SW480 (cell line): ENCODE data around the gene BNC2.

Experiments
- DNase-seq: peaks from one replicate; pipeline ENCODE4 v3.0.0-alpha.2; 2016; ENCODE audit warnings: low spot score

Gene BNC2

DNA sequence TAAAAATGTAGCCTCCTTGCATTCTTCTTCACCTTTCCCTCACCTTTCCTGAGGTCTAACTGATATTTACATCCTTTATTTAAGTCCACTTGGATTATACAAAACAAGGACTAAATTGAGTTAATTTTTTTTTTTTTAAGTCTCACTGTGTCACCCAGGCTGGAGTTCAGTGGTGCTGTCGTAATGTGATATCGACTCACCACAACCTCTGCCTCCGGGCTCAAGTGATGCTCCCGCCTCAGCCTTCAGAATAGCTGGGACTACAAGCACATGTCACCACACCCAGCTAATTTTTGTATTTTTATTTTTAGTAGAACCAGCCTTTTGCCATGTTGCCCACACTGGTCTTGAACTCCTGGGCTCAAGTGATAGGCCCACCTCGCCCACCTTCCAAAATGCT is 195.3 kb downstream of the BNC2 start:
- DNase-seq = no peak

DNA sequence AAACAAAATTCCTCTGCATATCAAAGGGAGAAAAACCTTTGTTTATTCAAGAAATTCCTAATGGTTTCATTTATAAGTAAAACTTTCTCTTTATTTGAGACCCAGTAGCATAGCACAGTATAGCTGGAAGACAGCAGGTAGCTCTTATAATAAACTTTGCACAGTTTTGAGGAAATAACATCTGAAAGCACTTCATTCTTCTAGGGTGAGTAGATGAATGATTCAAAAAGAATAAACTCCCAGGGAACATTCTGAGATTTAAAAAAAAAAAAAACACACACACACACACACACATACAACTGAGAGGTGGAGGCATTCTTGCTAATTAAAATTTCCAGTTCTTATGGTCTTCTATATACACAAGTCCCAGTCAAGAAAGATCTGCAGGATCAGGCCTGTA is 197.3 kb downstream of the BNC2 start:
- DNase-seq = no peak

DNA sequence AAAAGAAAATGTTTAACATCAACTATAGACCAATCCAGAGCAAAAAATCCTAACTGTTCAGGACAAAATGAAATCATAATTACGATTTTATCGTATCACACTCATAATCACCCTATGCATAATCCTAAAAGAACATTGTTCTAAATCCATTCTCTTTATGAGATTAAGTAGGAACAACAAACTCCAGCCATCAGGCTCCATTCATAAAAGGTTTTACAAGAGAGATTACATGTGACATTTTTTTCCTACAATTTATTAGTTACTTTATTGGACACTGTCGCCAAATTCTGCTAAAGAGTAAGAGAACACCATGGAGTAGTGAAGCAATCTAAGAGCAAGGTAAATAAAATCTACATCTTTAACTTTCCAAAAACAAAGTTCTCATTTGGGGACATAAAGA is 198.0 kb downstream of the BNC2 start:
- DNase-seq = no peak

DNA sequence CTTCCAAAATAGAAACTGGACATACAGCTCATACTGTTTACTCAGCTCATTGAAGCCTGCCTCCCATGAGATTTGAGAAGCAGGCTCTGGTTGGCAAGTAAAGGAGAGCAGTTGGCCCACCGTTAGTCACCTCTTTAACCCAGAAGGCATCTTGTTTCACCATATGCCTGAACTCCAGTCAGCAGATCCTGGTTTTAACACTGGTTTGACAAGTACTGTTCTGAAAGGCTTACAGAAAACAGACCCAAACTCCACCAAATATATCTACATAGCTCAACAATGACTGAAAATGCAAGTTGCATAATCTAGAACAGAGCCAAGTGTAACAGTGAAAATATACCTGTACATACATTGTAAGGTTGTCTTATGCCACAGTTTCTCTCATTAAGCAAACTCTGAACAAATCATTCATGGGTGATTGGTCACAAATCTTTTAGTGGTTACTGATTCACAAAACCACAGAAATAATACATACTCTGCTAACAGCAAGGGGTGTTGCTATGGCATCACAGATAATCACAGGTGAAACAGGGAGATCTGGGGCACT is 198.8 kb downstream of the BNC2 start:
- peak; percentile 7 for DNase-seq

DNA sequence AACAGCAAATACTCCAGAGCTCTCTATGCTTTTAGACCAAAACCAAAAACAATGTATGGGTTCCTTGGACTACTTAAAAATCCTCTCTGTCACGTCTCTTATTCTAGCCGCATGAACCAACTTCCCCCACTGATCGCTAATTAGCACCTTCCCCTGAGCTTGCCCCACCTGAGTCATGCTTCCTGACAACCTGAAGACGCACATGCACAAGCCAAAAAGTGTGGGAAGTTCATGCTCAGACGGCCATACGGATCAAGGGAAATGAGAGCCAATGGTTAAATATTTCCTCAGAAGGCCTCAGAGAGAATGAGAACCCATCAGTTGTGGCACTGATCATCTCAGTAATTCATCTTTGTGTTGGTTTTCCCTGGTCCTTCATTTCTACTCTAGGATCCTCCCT is 199.7 kb downstream of the BNC2 start:
- no peak for DNase-seq

DNA sequence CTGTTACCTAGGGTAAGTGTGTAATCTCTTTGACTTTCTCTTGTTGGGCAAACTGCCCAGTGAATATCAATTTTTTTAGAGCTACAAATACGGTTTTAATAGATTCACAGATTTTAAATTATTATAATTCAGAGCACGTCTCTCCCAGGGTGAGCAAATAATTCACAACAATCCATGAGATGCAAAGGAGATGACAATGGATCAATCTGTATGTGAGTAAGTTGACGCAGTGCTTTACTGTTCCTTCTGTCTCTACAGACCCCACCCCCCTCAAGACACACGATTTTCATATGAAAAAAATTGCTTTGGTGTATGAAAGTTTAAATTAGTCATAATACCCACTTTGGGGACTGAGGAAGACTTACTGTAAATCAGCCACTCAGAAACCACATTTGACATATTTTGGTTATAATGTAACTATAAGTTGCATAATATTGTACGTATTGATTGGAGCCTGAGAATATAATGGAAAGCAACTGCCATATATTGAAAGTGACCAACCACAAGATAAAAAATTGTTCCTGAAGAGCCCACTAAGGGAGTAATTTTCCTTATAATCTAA is 201.7 kb downstream of the BNC2 start:
- DNase-seq = no peak

DNA sequence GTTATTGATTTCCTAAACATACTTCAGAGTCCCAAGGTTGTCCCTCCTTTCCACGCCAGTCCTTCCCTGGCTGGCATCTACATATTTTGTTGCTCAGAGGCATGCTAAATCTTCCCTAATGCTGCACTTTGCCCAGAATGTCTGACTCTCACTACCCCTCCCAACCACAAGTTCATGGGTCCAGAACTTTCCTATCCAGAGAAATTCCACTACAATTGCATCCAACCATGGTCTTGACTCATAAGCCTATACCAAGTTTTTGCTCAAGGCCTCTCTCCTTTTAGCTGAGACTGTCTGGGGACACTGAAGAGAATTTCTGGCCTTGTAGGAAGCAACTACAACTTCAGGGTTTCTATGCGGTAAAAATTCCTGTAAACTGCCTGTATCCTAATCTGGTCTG is 206.3 kb downstream of the BNC2 start:
- no peak for DNase-seq

DNA sequence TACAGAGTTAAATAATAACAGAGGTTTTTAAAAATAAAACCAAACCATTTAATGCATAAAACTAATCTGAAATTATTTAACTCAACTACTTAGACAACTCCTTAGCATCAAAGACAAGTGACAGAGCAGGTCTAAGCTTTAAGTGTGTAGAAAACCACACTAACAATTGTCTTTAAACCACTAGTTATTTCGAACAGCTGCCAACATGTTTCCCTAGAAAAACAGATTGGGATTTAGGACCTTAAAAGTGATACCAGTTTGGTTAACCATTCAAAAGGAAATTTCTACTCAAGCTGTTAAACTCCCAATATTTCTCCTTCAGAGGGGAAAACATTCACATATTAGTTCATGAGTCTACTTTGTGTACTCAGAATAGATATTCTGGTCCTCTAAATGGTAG is 208.7 kb downstream of the BNC2 start:
- DNase-seq = no peak

DNA sequence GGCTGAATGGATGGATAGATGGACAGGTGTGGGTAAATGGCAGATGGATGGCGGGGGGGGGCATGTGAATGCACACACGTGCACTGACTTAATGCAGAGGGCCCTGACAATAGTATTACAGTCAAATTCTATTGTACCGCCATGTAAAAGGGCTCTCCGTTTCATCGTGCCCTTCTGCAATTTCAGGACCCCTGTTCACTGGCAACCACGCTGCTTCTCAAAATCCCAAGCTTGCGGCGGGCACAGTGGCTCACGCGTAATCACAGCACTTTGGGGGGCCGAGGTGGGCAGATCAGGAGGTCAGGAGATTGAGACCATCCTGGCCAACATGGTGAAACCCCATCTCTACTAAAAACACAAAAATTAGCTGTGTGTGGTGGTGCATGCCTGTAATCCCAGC is 211.4 kb downstream of the BNC2 start:
- no peak for DNase-seq

DNA sequence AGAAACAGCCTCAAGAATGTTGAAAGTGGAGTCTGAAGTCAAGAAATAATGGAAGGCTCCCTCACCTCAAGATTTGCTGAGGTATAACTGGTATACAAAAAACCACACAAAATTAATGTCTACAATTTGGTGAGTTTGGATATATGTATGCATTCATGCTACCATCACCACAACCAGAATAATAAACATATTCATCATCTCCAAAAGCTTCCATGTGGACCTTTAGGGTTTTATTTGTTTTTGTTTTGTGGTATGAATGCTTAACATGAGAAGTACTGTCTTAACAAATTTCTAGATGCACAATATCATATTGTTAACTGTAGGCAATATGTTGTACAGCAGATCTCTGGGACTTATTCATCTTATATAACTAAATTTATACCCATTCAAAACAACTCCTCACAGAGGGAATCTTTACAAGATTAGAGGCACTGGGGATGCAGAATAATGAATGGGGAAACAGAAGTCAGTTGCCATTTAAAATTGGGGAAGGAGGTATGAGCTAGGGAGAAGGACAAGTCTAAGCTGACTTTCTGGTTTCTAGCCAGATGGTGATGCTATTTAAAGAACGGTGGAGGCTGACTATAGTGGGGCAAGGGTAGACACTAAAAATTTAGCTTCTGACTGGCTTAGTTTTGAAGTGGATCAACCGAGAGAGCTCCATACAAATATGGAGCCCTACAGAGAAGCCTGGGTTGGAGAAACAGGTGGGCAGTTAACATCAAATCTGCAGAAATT is 213.9 kb downstream of the BNC2 start:
- DNase-seq = no peak

DNA sequence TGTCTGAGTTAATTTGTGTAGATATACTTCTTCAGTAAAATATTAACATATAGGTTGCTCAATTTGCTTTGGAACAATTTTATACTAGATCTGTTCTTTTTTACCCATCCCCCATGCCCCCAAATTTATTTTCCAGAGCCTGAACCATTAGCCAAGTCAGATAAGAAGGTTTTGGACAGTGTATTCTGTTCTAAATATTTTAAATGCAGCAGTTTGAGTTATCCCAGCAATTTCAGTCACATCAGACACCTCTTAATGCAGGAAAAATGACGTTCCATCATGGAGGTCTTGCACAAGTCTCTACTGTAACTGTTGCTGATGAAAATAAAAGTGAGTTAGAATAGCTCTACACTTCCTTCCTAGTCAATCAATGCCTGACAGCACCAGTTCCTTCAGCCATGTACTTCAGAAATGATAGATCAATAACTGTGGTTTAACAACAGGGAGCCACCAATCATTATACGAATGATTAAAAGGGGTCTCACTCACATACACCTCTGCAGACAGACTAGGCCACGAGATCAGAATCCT is 215.8 kb downstream of the BNC2 start:
- no peak for DNase-seq

DNA sequence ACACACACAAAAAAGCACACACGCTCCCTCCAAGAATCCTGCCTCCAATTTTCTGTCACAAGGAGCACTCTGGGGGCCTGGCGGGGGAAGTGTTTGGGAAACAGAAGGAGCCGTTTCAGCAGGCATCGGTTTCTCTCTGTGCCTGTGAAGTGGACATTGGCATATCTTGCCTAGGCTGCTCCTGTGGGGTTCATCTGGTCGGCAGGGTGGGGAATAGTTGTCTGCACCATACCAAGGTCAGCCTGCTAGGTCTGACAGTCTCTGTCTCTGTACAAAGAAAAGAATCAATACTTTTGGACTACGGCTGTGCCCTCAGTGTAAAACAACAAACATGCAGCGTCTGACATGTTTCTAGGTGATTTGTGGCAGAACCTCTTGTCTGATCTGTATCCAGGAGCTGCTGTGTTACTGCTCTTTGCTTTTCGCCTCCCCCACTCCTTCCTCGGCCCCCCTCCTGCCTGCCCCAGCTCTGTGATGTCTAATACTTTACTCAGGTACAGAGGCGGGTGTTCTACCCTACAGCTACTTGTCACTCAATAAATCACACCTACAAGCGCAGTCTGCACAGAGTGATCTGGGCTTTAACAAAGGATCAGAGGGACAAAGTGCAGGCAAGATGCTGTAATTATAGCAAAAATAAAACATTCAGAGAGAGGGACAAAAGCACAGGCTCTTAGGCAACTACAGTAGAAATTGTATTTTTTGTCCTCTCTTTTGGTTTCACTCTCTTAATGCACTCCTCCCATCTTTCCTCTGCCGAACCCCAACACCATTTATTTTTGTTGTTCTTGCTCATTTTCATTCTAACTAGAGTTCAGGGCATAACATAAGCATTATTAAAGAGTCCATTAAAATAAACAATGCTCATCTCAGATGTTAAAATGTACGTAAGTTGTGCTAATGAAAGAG is 216.7 kb downstream of the BNC2 start:
- DNase-seq = no peak

DNA sequence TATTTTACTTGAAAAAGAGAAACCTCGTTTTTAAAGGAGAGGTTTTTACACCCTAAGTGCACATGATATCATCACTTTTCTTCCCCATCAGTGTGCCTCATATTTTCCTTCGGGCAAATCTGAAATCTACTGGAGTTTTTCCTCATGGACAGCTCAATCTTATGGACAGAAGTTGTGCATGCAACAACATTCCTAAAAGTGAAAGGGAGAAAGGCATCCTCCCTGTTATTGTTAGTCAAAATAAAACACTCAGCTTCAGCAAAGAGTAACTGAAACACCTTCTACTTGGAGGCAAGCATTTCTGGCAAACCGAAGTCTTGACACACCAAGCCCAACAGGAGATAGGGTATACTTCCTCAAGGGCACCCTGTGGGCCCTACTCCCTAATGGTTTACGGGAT is 217.9 kb downstream of the BNC2 start:
- DNase-seq = no peak

DNA sequence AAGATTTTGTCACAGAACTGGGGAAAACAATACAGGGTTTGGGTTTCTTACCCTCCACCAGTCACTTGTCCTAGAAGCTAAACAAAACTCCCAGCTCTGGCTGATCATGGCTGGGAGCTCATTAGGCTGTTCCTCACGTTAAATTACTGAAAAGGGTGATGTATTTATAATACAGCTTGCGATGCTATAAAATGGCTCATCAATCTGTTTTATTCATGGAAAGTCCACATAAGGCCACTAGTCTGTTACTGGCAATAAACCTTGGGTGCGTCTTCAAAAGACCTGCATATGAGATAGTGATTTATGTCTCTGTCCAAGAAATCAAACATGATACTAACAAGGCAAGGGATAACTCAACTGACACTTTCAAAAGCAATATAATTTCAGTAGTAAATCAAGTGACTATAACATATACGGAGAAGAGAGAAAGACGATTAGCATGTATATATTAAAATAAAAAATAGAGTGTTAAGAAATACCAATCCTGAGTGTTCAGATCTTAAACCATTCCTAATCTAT is 219.0 kb downstream of the BNC2 start:
- no peak for DNase-seq

DNA sequence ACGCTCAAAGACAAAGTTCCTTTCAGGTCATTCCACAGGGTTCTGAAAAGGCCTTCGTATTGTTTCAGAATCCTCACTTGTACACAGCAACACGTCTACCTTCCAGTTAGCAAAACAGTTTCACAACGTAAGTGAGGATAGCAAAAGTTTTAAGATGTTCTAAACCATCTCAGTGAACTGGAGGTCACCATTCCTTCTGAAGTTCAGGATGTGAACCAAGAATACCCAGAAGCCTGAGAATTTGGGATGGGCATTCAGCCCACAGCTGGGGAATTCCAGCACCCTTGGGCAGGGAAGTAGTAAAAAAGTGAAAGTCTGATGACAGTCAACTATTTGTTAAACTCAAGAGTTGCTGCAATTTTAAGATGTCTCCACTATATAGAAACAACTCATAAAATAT is 224.5 kb downstream of the BNC2 start:
- DNase-seq = no peak

DNA sequence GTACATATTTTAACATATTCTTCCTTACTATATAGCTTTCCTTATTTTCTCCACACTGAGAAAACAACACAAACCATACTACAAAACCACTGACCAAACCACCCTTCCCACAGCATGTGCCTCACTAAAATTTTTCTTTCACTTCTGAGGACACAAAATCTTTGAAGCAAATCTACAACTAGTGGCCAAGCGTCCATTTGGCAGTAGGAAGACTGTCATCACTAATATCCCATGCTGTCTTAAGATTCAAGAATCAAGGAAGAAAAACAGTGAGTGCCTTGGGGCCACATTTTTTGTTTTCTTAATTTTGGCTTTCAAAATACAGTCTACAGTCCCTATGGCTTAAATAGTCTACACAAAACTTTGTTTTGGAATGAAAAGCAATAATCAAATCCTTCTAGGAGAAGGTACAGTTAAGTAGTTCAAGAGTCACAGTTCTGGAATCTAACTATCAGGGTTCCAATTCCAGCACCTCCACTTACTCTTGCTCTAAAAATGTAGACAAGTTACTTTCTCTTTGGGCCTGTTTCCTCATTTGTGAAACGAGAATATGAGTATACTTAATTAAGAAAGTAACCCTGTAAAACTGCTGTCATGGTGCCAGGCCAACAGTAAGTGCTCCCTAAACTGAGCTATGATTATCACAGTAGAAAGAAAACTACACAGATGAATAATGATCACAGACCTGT is 227.9 kb downstream of the BNC2 start:
- no peak for DNase-seq

DNA sequence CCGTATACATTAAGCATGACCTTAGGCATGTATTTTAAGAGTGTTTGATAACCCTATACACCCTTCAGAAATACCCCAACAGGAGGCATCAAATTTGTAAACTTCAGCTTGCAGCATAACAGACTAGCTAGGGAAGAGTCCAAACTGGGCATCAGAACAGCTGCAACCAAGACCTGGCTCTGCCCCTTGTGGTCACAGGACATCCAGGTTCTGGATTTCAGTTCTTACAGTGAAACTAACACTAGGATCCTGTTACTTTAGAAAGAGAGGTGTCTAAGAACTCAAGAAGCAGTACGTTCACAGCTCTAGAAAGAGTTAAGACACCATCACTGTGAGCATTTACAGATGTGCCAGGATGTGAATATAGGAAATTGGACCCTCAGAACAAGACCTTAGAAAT is 229.8 kb downstream of the BNC2 start:
- DNase-seq = no peak

DNA sequence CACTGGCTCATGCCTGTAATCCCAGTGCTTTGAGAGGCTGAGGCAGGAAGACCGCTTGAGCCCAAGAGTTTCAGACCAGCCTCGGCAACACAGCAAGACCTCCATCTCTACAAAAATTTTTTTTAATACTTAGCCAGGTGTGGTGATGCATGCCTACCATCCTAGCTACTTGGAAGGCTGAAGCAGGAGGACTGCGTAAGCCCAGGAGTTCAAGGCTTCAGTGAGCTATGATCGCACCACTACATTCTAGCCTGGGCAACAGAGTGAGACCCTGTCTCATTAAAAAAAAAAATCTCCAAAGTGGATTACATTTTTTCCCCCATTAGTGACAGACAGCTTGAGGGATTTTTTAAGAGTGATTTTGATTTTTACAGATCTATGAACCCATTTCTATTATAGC is 230.8 kb downstream of the BNC2 start:
- DNase-seq = no peak

DNA sequence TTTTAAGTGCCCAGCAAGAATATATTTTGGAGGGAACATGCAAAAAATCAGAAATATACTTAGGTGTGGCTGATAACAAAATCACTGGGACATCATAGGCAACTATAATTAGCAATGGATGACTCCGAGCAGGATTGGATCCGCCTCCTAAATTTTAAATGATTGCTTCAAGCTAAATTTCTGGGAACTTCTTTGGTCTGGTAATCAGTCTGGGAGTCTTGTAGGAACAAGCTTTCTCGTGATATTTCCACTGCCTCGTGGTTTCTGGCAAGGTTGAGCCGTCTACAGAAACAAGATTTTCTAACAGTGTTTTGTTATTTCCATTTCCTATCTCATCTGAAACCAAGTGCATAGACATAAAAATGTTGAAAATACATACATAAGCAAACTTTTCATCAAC is 232.6 kb downstream of the BNC2 start:
- no peak for DNase-seq

DNA sequence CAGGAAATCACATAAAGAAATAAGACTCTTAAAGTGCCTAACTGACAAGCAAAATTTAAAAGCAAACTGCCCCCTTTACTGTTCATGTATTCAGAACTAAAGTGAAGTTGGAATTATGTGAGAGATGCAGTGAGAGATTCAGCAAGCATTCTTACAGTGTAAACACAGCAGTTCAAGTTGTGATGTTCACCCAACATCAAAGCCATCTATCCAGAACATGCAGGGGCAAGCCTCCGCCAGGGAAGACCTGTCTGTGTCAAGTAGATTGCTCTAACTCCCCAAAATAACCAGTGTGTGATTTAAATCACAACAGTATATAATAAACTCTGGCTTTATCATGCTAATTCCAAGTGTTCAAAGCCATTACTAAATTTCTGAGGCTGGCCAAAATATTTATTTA is 233.3 kb downstream of the BNC2 start:
- DNase-seq = peak; percentile 8

DNA sequence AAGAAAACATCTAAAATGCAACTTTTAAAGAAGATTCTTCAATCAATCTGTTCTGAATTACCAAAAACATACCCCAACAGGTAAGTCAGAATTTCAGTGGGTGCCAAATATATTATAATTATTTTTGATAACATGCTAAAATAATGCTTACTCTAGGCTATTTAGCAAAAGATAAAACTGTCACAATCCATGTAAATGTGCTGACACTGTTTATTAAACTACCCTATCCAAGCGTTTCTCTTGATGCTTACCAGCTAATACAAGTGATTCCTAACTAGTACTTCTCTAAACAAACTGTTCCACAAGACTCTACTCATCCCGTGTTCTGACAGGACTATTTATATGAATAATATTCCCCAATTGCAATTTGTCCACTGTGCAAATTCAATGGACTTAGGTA is 236.7 kb downstream of the BNC2 start:
- no peak for DNase-seq

DNA sequence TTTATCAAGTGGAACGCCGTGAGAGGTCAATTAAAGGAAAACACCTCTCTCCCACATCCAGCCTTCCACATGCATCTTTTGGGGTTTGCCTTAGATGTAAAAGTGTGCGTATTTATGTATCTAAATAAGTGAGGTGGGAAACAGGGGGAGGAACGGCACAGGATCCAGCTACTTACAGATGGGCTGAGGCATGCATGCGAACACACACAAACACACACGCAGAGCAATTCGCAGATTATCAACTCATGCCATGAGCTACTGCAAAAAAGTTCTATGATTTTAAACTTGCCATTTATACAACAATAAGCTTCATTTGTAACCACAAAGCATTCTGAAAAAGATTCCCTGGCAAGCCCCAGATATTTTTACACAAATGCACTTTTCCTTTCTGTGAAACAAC is 242.1 kb downstream of the BNC2 start:
- DNase-seq = no peak
